NCI-H748 treated with DMSO at 0.1 percent for 48 hours (cell line): ENCODE data around the gene LOXHD1.

Experiments used
- DNase-seq: peaks from one replicate; lab custom pipeline; 2025; lab: John Stamatoyannopoulos, UW

The LOXHD1 gene

GRCh38 chr18:46676182-46676835, 19.3 kb upstream of the LOXHD1 start:
- no peak for DNase-seq

DNA sequence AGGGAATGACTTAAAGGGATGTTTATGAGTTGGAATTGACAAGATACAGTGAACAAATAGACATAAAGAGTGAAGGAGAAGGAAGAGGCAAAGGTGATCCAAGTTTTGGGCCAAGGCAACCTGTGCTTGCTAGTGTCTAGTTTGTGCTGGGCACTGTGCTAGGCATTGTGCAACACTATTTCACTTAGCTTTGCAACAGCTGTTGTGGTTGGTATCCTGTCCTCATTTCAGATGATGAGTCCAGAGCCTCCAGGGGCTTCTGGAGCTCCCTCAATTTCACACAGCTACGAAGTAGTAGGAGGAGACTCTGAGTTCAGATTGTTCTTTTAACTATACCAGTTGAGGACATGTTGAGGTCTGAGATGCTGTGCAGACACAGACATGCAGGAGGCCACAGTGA, 18.1 kb upstream of the LOXHD1 start:
- DNase-seq, result no peak

GRCh38 chr18:46672062-46672970, 15.3 kb upstream of the LOXHD1 start:
- no peak for DNase-seq

DNA sequence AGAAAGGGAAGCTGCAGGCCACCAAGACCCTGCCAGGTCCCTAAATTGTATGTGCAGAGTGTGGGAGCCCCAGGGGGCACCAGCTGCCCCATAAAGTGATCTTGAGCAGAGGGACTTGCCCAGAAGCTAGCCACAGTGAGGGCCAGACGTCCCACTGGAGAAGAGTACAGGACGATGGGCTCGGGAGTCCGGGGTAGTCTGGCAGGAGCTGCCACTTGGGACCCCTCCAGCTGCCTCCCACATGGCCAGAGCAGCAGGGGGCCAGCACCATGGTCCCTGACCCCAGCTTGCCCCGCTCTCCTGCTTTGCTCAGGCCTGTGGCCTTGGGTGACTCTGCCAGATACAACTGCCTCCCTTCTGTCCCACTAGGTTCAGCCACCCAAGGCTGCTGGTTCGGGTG, 11.7 kb upstream of the LOXHD1 start:
- DNase-seq, result no peak

DNA sequence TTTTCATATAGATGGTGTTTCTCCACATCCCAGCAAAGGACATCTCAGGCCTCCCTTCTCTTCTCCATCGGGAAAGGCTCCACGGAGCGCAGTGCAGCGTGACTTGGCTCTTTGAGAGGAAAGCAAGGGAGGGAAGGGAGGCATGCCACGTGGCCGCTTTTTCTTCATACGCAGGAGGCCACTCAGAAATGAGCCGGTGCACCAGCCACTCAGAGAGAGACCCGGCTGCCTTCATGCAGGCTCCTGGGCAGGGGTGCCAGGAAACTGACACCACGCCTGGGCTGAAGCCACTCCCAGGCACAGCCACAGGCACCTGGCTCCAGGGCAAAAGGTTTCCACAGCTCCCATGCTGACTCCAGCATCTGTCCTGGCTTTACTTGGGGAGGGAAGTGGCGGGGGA, 11.1 kb upstream of the LOXHD1 start:
- no peak for DNase-seq

GRCh38 chr18:46663539-46663938, 6.5 kb upstream of the LOXHD1 start:
- no peak for DNase-seq

DNA sequence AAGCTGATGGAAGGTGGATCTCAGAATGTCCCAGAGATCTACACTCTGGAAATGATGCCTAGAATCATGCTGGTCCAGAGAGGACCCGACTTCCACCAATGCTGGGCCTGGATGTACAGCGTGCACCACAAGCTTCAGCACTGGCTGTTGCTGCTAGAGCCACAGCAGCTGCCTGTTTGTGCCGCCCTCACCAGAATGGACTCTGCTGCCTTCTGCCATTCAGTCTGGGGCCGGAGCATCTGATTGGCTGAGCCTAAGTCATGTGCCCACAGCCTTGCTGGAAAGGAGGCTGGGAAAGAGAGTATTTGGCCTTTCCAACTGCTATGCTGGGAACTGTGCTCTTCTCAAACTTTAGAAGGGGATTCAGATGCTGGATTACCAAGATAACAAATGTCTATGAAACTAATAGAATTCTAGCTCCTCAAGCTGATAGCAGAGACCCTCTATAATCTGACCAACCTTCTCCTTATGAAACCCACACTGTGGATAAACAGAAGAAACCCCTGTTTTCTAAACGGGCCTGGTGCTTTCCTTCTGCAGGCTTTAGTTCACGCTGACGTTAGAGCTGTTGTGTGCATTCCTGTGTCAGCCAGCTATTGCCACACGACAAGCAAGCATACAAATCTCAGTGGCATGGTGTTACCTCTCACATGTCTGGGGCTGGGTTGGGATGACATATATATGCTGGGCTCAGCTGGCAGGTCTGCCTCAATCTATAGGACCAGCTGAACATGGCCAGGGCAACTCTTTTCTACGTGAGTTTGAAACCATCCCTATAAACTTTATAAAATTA, 4.1 kb upstream of the LOXHD1 start:
- DNase-seq, result no peak

DNA sequence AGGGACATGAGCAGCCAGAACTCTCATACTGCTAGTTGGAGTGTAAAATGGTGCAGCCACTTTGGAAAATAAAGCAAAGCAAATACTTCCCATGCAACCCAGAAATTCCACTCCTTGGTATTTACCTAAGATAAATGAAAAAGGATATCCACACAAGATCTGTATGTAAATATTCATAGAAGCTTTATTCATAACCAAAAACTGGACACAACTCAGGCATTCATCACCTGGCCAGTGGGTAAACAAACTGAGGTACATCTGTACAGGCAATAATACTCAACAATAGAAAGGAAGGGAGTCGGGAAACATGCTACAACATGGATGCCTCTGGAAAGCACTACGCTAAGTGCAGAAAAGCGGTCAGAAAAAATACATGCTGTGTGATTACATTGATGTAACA, 2.5 kb upstream of the LOXHD1 start:
- no peak for DNase-seq

GRCh38 chr18:46656326-46657114, 500 bp downstream of the LOXHD1 start:
- no peak for DNase-seq

GRCh38 chr18:46652372-46652771, 4.6 kb downstream of the LOXHD1 start:
- no peak for DNase-seq

GRCh38 chr18:46650681-46651080, 6.3 kb downstream of the LOXHD1 start:
- DNase-seq, result no peak

- no peak for DNase-seq
Measured at GRCh38 chr18:46649071-46649862, 7.8 kb downstream of the LOXHD1 start.

DNA sequence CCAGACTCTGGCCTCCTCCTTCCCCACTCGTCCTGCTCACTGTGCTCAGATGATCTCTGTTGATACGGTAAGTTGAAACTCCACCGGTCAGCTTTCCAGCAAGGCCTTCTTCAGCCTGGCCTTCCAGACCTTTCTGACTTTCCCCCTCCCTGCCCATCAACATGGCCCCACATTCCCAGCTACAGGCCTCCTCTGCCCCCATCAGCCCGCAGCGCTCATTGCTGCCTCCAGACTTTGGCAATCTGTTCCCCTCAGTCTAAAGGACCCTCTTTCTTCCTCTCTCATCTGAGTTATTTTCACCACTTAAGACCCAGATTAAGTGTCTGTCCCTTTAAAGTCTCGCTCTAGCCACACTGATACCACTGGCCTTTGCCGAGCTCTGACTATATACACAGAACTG, 10.6 kb downstream of the LOXHD1 start:
- no peak for DNase-seq

DNA sequence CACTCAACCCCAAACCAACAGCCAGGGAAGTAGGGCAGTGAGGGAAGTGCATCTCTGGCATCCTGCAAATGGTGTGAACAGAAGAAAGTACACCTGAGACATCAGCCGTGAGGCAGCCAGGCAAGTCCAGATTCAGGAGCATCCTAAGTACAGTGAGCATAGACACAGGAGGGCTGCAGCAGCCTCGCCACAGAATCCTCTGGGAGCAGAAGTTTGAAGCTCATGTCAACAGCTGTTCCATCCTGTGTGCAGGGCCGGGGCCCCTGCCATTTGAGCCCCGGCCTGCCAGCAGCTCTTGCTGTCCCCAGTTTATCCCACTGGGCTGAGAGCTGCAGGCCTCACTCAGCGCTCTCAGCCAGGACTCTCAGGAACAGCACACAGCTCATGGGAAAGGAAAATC, 14.5 kb downstream of the LOXHD1 start:
- DNase-seq, result no peak

- DNase-seq, result no peak
Measured at GRCh38 chr18:46641917-46642316, 15.1 kb downstream of the LOXHD1 start.

- no peak for DNase-seq
Measured at GRCh38 chr18:46639386-46639785, 17.6 kb downstream of the LOXHD1 start.

- DNase-seq, result no peak
Measured at GRCh38 chr18:46636040-46636630, 20.9 kb downstream of the LOXHD1 start.

- DNase-seq, result no peak
Measured at GRCh38 chr18:46632401-46633071, 24.5 kb downstream of the LOXHD1 start.

DNA sequence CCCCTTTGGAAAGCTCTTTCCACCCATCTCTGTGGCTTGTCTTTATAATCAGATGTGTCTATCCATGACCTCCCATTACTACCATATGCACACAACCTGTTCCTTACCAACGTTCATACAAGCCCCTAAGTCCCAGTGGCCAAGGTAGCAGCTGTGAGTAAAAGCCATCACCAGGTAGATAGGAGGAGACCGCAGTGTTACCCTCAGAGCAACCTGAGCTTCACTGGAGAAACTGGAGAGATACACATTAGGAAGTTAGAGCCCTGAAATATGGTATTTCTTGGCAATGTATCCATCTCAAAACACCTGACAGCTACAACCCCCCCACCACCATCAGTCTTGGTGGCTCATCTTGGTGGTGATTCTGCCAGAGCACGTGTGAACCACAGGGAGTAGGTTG, 26.0 kb downstream of the LOXHD1 start:
- DNase-seq, result no peak

DNA sequence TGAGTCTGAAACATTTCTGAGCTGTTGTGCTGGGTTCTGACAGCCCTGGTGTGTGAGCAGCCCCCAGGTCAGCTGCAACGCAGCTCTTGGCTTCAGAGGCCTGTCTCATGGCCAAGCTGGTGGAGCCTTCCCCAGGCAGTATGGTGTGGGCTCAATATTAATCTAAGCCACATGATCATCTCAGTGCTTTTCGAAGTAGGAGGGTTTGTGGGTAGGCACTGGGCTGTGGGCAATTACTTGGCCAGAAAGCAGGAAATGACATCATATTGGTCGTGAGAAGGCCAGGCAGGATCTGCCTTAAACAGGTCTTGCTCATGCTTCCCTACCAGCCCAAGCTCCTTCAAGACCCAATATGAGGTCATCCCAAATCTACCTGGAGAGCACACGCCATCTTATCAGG, 26.9 kb downstream of the LOXHD1 start:
- no peak for DNase-seq
